Measurements from ENCODE around the gene SERINC5.

DNA sequence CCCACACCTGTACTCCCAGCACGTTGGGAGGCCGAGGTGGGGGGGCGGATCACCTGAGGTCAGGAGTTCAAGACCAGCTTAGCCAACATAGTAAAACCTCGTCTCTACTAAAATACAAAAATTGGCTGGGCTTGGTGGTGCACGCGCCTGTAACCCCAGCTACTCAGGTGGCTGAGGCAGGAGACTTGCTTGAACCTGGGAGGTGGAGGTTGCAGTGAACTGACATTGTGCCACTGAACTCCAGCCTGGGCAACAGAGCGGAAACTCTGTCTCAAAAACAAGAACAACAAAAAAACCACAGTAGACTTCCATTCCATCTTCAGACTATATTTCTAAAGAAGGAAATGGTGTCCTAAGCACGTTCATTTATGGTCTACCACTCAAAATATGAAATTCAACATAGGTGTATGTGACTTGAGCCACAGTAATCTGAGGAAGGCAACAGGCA, 14.2 kb upstream of the SERINC5 start:
- TF ChIP-seq GABPA (IDR thresholded peaks at IDR 0.05; ENCODE audit: low read depth) (no peak), POLR2AphosphoS5 (IDR thresholded peaks at IDR 0.05; ENCODE audit: low read depth) (no peak), SPI1 (IDR thresholded peaks at IDR 0.05; ENCODE audit: borderline replicate concordance, low read depth) (no peak)
- TF ChIP-seq, protein P1, sequence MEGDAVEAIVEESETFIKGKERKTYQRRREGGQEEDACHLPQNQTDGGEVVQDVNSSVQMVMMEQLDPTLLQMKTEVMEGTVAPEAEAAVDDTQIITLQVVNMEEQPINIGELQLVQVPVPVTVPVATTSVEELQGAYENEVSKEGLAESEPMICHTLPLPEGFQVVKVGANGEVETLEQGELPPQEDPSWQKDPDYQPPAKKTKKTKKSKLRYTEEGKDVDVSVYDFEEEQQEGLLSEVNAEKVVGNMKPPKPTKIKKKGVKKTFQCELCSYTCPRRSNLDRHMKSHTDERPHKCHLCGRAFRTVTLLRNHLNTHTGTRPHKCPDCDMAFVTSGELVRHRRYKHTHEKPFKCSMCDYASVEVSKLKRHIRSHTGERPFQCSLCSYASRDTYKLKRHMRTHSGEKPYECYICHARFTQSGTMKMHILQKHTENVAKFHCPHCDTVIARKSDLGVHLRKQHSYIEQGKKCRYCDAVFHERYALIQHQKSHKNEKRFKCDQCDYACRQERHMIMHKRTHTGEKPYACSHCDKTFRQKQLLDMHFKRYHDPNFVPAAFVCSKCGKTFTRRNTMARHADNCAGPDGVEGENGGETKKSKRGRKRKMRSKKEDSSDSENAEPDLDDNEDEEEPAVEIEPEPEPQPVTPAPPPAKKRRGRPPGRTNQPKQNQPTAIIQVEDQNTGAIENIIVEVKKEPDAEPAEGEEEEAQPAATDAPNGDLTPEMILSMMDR (IDR thresholded peaks at IDR 0.05; ENCODE audit: insufficient read depth, low read length): no peak
- TF ChIP-seq, protein P2, sequence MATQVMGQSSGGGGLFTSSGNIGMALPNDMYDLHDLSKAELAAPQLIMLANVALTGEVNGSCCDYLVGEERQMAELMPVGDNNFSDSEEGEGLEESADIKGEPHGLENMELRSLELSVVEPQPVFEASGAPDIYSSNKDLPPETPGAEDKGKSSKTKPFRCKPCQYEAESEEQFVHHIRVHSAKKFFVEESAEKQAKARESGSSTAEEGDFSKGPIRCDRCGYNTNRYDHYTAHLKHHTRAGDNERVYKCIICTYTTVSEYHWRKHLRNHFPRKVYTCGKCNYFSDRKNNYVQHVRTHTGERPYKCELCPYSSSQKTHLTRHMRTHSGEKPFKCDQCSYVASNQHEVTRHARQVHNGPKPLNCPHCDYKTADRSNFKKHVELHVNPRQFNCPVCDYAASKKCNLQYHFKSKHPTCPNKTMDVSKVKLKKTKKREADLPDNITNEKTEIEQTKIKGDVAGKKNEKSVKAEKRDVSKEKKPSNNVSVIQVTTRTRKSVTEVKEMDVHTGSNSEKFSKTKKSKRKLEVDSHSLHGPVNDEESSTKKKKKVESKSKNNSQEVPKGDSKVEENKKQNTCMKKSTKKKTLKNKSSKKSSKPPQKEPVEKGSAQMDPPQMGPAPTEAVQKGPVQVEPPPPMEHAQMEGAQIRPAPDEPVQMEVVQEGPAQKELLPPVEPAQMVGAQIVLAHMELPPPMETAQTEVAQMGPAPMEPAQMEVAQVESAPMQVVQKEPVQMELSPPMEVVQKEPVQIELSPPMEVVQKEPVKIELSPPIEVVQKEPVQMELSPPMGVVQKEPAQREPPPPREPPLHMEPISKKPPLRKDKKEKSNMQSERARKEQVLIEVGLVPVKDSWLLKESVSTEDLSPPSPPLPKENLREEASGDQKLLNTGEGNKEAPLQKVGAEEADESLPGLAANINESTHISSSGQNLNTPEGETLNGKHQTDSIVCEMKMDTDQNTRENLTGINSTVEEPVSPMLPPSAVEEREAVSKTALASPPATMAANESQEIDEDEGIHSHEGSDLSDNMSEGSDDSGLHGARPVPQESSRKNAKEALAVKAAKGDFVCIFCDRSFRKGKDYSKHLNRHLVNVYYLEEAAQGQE (IDR thresholded peaks at IDR 0.05; ENCODE audit: insufficient replicate concordance, low read depth): no peak
